Right lobe of liver (tissue), 4 donors: ENCODE measurements around the gene PDE7B.

ENCODE experiments used
- POLR2A ChIP-seq: fragments of 450-650 bp; IDR thresholded peaks from one replicate; pipeline ENCODE4 v1.6.1; 2017; ENCODE audit warnings: antibody characterized with exemption, mild to moderate bottlenecking
- TF ChIP-seq, protein P1 (sequence below), 4 donors: fragments of 200-600 bp in 3 of 4; fragments of 450-650 bp in 1 of 4; IDR thresholded peaks; one replicate each; pipeline versions ENCODE4 v1.5.1 to v1.8.0; 2016 to 2022; ENCODE audit warnings: antibody characterized with exemption in 4 of 4, mild to moderate bottlenecking in 2 of 4
- donor health status: DM: no; HTN: no; CAD: no.
- donor health status: DM: no; HTN: no; CAD: no.
- donor health status: DM: no; HTN: yes; CAD: no.

- TF ChIP-seq, protein P1, sequence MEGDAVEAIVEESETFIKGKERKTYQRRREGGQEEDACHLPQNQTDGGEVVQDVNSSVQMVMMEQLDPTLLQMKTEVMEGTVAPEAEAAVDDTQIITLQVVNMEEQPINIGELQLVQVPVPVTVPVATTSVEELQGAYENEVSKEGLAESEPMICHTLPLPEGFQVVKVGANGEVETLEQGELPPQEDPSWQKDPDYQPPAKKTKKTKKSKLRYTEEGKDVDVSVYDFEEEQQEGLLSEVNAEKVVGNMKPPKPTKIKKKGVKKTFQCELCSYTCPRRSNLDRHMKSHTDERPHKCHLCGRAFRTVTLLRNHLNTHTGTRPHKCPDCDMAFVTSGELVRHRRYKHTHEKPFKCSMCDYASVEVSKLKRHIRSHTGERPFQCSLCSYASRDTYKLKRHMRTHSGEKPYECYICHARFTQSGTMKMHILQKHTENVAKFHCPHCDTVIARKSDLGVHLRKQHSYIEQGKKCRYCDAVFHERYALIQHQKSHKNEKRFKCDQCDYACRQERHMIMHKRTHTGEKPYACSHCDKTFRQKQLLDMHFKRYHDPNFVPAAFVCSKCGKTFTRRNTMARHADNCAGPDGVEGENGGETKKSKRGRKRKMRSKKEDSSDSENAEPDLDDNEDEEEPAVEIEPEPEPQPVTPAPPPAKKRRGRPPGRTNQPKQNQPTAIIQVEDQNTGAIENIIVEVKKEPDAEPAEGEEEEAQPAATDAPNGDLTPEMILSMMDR (IDR thresholded peaks at IDR 0.05), result no peak
- TF ChIP-seq POLR2A, result no peak
Observed at GRCh38 chr6:136058852-136059251, 207.4 kb downstream of the PDE7B start.
